CD4-positive, alpha-beta T cell (primary cell): ENCODE data around the gene TES. TPM values are rescaled to one million over a fixed set of nuclear protein-coding genes. Genes with fewer than 3 reads are reported as not detected.
"Not testable (repeated sequence)": the region's sequence is repeated elsewhere in the genome, so short reads cannot be mapped to it uniquely, and the experiment has no call there.

ENCODE experiments used
- ATAC-seq: fragments of 200-7000 bp; cut with Tn5 transposase; one replicate; pipeline ENCODE4 v1.10.0; 2022; ENCODE audit warnings: mild to moderate bottlenecking; ENCODE audit not compliant: poor library complexity
- CTCF ChIA-PET: fragments of 350-600 bp; sonication (Branson Sonifier 250); formaldehyde crosslinking; loops from one replicate; lab custom pipeline; 2021; ENCODE audit warnings: antibody characterized with exemption, inconsistent platforms; lab: Charles Lee
- POLR2A ChIA-PET: fragments of 350-600 bp; sonication (Branson Sonifier 250); formaldehyde crosslinking; loops from one replicate; lab custom pipeline; 2021; ENCODE audit warnings: antibody characterized with exemption, inconsistent platforms; lab: Charles Lee
- DNase-seq, 14 experiments: peaks; one replicate each; pipeline ENCODE4 v3.0.0-alpha.2; 2013 to 2020; ENCODE audit warnings: mixed read lengths in 2 of 14
- H3K27ac ChIP-seq, 2 donors: one replicate each; pipeline versions ENCODE4 v1.5.1 to v1.7.0; 2013; ENCODE audit warnings: low read length in 2 of 2, low read depth in 1 of 2, mild to moderate bottlenecking in 1 of 2
- H3K27me3 ChIP-seq, 2 experiments: 1 replicate in 1 of 2; 2 replicates in 1 of 2; pipeline versions ENCODE4 v1.6.1 to v1.7.0; 2013; ENCODE audit warnings: low read length in 2 of 2, control low read depth in 1 of 2, mild to moderate bottlenecking in 1 of 2, moderate library complexity in 1 of 2; ENCODE audit not compliant: insufficient read depth in 2 of 2, control insufficient read depth in 1 of 2
- H3K36me3 ChIP-seq: one replicate; pipeline ENCODE4 v1.6.1; 2013; ENCODE audit warnings: low read length, control low read depth; ENCODE audit not compliant: insufficient read depth
- H3K4me1 ChIP-seq: one replicate; pipeline ENCODE4 v1.6.1; 2013; ENCODE audit warnings: low read length, control low read depth; ENCODE audit not compliant: insufficient read depth
- H3K4me3 ChIP-seq: one replicate; pipeline ENCODE4 v1.5.1; 2013; ENCODE audit warnings: mild to moderate bottlenecking, low read length, moderate library complexity
- H3K9me3 ChIP-seq, 2 experiments: 1 replicate in 1 of 2; 2 replicates in 1 of 2; pipeline versions ENCODE4 v1.6.1 to v1.7.0; 2013; ENCODE audit warnings: low read length in 2 of 2, mild to moderate bottlenecking in 2 of 2, control low read depth in 1 of 2, moderate library complexity in 1 of 2; ENCODE audit not compliant: control insufficient read depth in 1 of 2, insufficient read depth in 1 of 2
- H3K27ac Mint-ChIP-seq: one replicate; pipeline ENCODE4 v1.8.0; 2020; ENCODE audit warnings: mixed read lengths
- H3K27me3 Mint-ChIP-seq: one replicate; pipeline ENCODE4 v1.8.0; 2021; ENCODE audit warnings: mixed read lengths
- H3K36me3 Mint-ChIP-seq: one replicate; pipeline ENCODE4 v1.8.0; 2021; ENCODE audit warnings: low read depth, mixed read lengths
- H3K4me1 Mint-ChIP-seq: one replicate; pipeline ENCODE4 v1.8.0; 2021; ENCODE audit warnings: low read depth, mixed read lengths
- H3K4me3 Mint-ChIP-seq: one replicate; pipeline ENCODE4 v1.8.0; 2020; ENCODE audit warnings: mild to moderate bottlenecking, mixed read lengths
- H3K9me3 Mint-ChIP-seq: one replicate; pipeline ENCODE4 v1.8.0; 2020; ENCODE audit warnings: mixed read lengths
- intact Hi-C, 2 experiments: fragments of 100-400 bp; cut with DNase I in 1 of 2; cut with micrococcal nuclease in 1 of 2; formaldehyde crosslinking; loops; one replicate each; pipeline versions ENCODE4 v1.15.1 to v1.9.0; 2023 to 2025; cut with DNase I, micrococcal nuclease
- total RNA-seq, 174 experiments: library from RNA in 2 of 174; stranded (reverse) in 2 of 174; gene quantifications; one replicate each; pipeline ENCODE4 v1.2.3 and lab custom pipeline; 2021 to 2026
- TF ChIP-seq, protein P1 (sequence below): fragments of 200-600 bp; IDR thresholded peaks from one replicate; pipeline ENCODE4 v1.8.0; 2022; ENCODE audit warnings: antibody characterized with exemption, mild to moderate bottlenecking

The TES gene
- total RNA-seq, 2 experiments from 2014 or later, result 114 to 120 TPM

DNA sequence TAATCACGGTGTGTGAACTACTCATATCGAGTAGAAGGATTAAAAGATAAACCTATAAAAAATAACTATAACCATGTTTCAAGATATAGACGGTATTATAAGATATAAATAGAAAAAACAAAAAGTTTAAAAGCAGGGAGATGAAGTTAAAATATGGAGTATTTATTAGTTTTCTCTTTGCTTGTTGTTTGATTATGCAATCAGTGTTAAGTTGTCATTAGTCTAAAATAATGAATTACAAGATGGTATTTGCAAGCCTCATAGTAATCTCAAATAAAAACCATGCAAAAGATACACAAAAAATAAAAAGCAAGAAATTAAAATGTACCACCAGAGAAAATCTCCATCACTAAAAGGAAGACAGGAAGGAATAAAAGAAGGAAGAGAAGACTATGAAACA lies 83.3 kb downstream of the TES start:
- CTCF ChIA-PET, result no interaction called here
- peaks cover 9% of the 10 kb centered on the region for H3K9me3 Mint-ChIP-seq
- H3K27ac Mint-ChIP-seq, result no peak overlapping the region
- POLR2A ChIA-PET, result no interaction called here
- no peaks in the 10 kb centered on the region for H3K36me3 ChIP-seq
- no peaks in the 10 kb centered on the region for H3K9me3 ChIP-seq
- TF ChIP-seq, protein P1, sequence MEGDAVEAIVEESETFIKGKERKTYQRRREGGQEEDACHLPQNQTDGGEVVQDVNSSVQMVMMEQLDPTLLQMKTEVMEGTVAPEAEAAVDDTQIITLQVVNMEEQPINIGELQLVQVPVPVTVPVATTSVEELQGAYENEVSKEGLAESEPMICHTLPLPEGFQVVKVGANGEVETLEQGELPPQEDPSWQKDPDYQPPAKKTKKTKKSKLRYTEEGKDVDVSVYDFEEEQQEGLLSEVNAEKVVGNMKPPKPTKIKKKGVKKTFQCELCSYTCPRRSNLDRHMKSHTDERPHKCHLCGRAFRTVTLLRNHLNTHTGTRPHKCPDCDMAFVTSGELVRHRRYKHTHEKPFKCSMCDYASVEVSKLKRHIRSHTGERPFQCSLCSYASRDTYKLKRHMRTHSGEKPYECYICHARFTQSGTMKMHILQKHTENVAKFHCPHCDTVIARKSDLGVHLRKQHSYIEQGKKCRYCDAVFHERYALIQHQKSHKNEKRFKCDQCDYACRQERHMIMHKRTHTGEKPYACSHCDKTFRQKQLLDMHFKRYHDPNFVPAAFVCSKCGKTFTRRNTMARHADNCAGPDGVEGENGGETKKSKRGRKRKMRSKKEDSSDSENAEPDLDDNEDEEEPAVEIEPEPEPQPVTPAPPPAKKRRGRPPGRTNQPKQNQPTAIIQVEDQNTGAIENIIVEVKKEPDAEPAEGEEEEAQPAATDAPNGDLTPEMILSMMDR, result no peak
- no peak overlapping the region for H3K4me3 ChIP-seq
- H3K4me3 Mint-ChIP-seq, result no peak overlapping the region
- ATAC-seq (no peak), DNase-seq (no peak)
- H3K36me3 Mint-ChIP-seq, result no peaks in the 10 kb centered on the region
- intact Hi-C loops, result no loop called here
- H3K4me1 Mint-ChIP-seq, result no peaks in the 10 kb centered on the region
- peaks cover 48% of the 10 kb centered on the region for H3K27me3 Mint-ChIP-seq
- H3K27ac ChIP-seq, result no peak overlapping the region
- peaks cover 14 to 18% of the 10 kb centered on the region in 2 experiments for H3K27me3 ChIP-seq
- H3K4me1 ChIP-seq, result no peaks in the 10 kb centered on the region

DNA sequence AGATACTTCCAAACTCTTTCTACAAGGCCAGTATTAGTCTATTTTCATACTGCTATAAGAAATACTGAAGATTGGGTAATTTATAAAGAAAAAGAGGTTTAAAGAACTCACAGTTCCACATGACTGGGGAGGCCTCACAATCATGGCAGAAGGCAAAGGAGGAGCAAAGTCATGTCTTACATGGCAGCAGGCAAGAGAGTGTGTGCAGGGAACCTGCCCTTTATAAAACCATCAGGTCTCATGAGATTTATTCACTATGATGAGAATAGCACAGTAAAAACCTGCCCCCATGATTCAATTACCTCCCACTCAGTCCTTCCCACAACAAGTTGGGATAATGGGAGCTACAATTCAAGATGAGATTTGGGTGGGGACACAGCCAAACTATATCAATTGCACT lies 85.6 kb downstream of the TES start:
- H3K9me3 Mint-ChIP-seq, result not testable (repeated sequence)

DNA sequence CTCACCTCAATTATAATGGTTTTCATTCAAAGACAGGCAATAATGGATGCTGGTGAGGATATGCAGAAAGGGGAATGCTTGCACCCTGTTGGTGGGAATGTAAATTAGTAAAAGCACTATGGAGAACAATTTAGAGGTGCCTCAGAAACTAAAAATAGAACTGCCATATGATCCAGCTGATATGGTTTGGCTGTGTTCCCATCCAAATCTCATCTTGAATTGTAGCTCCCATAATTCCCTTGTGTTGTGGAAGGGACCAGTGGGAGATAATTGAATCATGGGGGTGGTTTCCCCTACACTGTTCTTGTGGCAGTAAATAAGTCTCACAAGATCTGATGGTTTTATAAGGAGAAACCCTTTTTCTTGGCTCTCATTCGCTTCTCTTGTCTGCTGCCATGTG lies 87.7 kb downstream of the TES start:
- Mint-ChIP-seq H3K4me3 (no peak overlapping the region), H3K27ac (no peak overlapping the region), H3K27me3 (peaks cover 39% of the 10 kb centered on the region), H3K4me1 (no peaks in the 10 kb centered on the region), H3K36me3 (no peaks in the 10 kb centered on the region), H3K9me3 (peaks cover 9% of the 10 kb centered on the region)
- Histone ChIP-seq H3K27ac (no peak overlapping the region), H3K4me1 (no peaks in the 10 kb centered on the region), H3K36me3 (no peaks in the 10 kb centered on the region), H3K4me3 (no peak overlapping the region), H3K9me3 (no peaks in the 10 kb centered on the region), H3K27me3 (peaks cover 4 to 8% of the 10 kb centered on the region in 2 experiments)
- TF ChIP-seq, protein P1, result no peak
- POLR2A ChIA-PET, result no interaction called here
- intact Hi-C loops, result no loop called here
- no peak for ATAC-seq
- DNase-seq, result no peak
- CTCF ChIA-PET, result no interaction called here

More for the DNA sequence above, 85.6 kb downstream of the TES start:
- H3K4me3 Mint-ChIP-seq, H3K9me3 ChIP-seq, CTCF ChIA-PET, H3K27ac Mint-ChIP-seq, intact Hi-C loops, H3K36me3 Mint-ChIP-seq, POLR2A ChIA-PET, DNase-seq, H3K4me1 Mint-ChIP-seq, H3K4me1 ChIP-seq, H3K4me3 ChIP-seq, H3K27ac ChIP-seq, H3K36me3 ChIP-seq, ATAC-seq: not testable (repeated sequence)
- H3K27me3 ChIP-seq, result peaks cover 13 to 14% of the 10 kb centered on the region in 2 experiments
- H3K27me3 Mint-ChIP-seq, result peaks cover 51% of the 10 kb centered on the region

DNA sequence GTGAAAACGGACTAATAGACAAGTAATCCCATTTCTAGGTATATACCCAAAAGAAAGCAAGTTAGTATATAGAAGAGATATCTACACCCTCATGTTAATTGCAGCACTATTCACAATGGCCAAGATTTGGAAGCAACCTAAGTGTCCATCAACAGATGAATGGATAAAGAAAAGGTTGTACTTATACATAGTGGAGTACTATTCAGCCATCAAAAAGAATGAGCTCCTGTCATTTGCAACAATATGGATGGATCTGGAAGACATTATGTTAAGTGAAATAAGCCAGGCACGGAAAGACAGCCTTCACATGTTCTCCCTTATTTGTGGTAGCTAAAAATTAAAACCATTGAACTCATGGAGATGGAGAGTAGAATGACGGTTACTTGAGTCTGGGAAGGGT lies 88.2 kb downstream of the TES start:
- no peaks in the 10 kb centered on the region for H3K4me1 ChIP-seq
- Mint-ChIP-seq H3K36me3 (no peaks in the 10 kb centered on the region), H3K27ac (no peak overlapping the region), H3K27me3 (peaks cover 37% of the 10 kb centered on the region), H3K9me3 (peaks cover 9% of the 10 kb centered on the region), H3K4me3 (no peak overlapping the region), H3K4me1 (no peaks in the 10 kb centered on the region)
- H3K4me3 ChIP-seq, result no peak overlapping the region
- no peak for ATAC-seq
- POLR2A ChIA-PET, result no interaction called here
- no peaks in the 10 kb centered on the region for H3K36me3 ChIP-seq
- H3K27ac ChIP-seq, result no peak overlapping the region
- TF ChIP-seq, protein P1, result no peak
- intact Hi-C loops, result no loop called here
- H3K27me3 ChIP-seq, result peaks cover 4% of the 10 kb centered on the region in 2 experiments
- DNase-seq, result no peak
- no peaks in the 10 kb centered on the region for H3K9me3 ChIP-seq
- CTCF ChIA-PET, result no interaction called here
